T1000 (cell line): ENCODE data around the gene BTNL9.
"Not testable (repeated sequence)": the region's sequence is repeated elsewhere in the genome, so short reads cannot be mapped to it uniquely, and the experiment has no call there.

Source experiments
- DNase-seq: peaks from one replicate; lab custom pipeline; 2025; ENCODE audit warnings: mixed read lengths; lab: John Stamatoyannopoulos, UW

Gene BTNL9

DNA sequence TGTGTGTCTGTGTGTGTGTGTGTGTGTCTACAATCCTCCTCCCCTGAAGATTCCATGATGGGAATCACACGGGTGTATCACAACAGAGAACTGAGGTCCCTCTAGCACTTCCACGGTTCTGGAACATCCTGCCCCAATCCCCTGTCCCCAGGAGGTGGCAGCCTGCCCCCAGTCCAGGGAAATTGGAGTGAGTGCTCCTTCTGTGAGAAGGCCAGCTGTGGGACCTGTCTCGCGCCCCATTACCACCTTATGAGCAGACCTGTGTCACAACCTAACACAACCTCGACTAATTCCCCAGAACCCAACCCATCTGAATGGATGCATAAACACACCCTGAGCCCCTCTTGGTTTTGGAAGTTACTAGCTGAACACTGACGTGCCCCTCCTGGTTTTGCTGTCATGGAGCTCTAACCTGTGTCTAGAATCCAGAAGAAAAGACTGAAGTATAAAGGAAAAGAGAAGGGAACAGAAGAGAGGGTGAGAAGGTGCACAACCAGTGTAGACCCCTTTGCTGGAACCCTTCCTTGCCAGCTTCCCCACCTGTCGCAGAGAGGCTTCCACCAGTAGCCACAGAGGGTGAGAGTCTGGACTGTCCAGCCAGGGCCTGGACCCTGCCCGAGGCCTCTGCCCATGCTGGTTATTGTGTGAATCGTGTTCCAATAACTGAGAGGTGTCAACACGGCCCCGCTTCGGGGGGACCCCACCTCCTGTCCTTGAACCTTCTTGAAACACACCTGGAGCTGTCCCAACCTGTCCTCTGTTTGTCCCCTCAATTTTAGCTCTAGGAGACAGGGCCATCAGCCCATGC, 3.4 kb downstream of the BTNL9 start:
- DNase-seq = no peak

DNA sequence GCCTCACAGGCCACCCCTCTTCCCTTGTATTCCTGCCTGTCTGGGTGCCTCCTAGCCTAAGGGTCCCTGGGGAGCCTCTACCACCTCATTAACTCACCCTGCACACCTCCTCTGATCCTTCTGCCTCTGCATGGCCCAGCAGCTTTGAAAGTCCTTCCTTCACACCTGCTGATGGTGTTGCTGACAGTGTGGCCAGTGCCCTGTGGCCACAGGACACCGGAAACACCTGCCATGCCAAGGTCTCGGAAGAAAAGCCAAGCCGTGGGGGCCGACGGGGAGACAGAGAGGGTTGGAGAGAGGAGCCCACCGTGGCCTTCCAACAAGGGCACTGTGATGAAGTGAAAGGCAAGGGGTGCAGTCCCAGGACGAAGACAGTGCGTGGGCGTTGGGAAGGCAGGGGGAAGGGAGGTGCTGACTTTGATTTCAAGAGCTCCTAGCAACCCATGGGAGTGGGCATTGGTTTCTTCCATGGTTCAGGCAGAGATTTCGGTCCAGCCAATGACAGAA, 4.1 kb downstream of the BTNL9 start:
- DNase-seq = no peak

DNA sequence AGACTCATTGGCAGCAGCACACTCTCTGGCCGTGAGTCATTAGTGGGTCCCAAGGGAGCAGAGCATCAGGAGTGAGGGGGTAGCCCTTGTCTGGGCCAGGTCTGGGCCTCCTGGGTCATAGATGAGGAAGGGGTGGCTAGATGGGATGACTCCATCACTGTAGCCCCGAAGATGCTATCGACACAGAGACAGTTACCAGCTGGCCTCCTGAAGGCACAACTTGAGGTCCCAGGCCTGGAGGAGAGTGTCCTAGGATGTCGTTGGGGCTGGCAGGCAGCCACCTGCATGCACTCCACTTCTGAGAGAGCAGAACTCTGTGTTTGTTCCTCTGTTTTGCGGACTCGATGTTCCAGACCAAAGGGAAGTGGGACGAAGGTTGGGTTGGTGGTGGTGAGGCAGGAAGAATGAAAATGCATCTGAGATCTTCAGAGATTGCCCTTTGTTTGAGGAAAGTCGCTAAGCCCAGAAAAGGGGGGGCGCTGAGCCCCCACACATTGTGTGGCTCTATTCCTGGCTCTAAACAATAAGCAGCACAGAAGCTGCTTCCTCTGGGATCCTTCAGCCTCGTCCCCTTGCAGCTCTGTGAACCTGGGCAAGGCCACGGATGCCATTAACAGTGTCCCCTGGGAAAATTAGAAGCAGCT, 4.7 kb downstream of the BTNL9 start:
- no peak for DNase-seq

DNA sequence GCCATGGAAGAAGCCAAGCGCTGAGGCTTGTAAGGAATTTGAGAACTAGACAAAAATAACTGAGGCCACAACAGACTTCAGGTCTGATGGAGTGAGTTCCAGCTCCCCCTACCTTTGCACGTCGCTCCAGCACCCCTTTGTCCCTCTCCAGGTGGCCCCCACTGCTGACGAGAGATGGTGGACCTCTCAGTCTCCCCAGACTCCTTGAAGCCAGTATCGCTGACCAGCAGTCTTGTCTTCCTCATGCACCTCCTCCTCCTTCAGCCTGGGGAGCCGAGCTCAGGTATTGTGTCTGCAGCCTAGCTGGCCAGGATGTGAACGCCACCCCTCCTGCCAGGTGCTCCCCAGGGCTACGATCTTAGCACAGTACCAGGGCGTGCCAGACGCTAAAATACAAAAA, 5.2 kb downstream of the BTNL9 start:
- DNase-seq = no peak

- DNase-seq = not testable (repeated sequence)
Observed at GRCh38 chr5:181045857-181046256, 5.8 kb downstream of the BTNL9 start.

DNA sequence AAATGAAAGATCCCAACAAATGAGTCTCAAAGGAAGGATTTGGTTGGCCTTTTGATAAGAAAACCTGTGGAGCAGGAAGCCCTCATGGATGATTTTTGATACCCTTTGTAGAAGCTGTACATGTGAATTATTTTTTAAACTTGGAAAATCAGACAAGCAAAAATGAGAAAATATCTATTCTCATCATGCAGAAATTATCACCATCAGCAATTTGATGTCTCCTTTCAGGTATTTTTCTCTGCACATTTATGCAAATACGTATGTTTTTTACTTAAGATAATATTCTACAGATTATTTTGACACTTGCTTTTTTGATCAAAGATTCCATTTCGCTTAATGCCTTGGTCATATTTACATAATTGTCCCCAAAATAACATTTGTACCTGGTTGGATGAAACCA, 7.2 kb downstream of the BTNL9 start:
- no peak for DNase-seq

DNA sequence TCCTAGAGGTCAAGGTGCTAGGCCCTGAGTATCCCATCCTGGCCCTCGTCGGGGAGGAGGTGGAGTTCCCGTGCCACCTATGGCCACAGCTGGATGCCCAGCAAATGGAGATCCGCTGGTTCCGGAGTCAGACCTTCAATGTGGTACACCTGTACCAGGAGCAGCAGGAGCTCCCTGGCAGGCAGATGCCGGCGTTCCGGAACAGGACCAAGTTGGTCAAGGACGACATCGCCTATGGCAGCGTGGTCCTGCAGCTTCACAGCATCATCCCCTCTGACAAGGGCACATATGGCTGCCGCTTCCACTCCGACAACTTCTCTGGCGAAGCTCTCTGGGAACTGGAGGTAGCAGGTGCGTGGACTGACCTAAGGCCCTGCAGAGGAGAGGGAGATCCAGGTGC, 7.9 kb downstream of the BTNL9 start:
- DNase-seq = no peak

GRCh38 chr5:181050016-181050415, 9.9 kb downstream of the BTNL9 start:
- DNase-seq = no peak

DNA sequence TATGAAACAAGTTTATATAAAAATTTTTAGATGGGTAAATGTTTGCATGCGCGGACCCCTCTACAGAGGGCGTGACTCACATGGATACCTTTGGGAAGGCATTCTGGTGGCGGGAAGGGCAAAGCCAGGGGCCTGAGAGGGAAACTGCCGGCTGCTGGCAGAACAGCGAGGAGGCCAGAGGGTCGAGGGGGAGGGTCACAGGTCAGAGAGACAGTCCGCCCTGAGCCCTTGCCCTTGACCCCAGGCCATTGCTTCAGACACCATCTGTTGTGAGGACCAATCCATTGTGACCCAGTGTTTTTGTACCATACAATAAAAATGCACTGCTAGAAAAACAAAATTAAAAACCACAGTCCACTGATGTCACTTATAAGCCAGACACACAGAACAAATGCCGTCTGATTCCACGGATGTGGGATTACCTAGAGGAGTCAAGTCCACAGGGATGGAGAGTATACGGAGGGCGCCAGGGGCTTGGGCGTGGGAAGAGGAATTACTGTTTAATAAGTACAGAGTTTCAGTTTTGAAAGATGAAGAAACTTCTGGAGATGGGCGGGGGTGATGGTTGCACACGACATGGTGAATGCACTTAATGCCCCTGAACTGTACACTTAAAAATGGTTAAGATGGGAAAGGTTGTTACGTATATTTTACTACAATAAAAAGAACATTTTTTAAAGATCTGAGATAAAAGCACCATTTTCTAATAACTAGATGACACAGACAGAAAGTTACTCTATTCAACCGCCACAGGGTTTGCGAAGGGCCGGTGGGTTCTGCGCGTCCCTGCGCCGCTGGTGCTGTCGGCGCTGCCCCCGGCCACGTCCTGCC, 12.0 kb downstream of the BTNL9 start:
- DNase-seq = no peak

- DNase-seq = no peak
Observed at GRCh38 chr5:181052672-181053487, 12.8 kb downstream of the BTNL9 start.

GRCh38 chr5:181053488-181054121, 13.5 kb downstream of the BTNL9 start:
- DNase-seq = no peak

- no peak for DNase-seq
Observed at GRCh38 chr5:181054138-181054537, 14.1 kb downstream of the BTNL9 start.

DNA sequence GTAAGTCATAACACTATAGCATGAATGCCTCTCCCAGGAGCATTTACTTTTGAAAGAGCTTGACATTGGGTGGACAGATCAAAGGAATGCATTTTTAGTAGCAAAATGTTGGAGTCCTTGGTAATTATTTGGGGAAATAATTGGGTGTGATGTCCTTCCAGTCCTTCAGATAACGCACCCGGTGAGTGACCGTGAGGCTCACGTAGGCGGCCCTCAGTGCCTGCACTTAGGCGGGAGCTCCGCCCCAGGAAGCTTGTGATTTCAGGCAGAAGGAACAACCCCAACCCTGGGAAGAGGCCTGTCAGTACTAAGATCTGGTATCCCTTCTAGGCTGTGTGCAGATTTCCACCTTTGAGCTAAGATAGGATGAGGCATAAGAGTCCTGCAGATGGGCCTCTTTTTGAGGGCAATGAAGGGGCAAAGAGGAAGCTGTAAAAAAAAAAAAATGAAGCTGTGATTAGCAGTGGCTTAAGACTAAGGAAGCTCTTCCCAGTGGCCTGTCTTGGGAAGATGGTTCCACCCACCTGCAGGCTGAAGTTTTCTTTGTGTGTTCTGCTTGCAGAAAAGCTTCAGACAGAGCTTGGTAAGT, 14.9 kb downstream of the BTNL9 start:
- no peak for DNase-seq

GRCh38 chr5:181056431-181056830, 16.4 kb downstream of the BTNL9 start:
- no peak for DNase-seq

DNA sequence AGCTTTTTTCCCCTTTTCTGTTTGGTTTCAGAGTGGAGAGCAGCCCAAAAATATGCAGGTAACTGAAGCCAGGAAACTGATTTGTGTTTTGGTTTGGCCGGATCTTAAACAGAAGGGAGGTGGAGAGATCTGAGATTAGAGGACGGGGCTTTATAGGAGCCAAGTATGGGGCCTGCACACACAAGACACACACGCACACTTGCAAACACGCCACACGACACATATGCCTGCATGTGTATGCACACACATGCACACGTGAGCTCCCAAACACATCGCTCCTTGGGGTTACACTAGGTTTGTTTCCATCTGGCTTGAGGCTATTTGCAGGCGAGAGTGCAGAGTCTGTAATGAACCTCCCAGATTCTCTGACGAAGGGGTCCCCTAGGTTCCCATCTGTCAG, 18.3 kb downstream of the BTNL9 start:
- no peak for DNase-seq

- no peak for DNase-seq
Observed at GRCh38 chr5:181058786-181059296, 18.8 kb downstream of the BTNL9 start.

DNA sequence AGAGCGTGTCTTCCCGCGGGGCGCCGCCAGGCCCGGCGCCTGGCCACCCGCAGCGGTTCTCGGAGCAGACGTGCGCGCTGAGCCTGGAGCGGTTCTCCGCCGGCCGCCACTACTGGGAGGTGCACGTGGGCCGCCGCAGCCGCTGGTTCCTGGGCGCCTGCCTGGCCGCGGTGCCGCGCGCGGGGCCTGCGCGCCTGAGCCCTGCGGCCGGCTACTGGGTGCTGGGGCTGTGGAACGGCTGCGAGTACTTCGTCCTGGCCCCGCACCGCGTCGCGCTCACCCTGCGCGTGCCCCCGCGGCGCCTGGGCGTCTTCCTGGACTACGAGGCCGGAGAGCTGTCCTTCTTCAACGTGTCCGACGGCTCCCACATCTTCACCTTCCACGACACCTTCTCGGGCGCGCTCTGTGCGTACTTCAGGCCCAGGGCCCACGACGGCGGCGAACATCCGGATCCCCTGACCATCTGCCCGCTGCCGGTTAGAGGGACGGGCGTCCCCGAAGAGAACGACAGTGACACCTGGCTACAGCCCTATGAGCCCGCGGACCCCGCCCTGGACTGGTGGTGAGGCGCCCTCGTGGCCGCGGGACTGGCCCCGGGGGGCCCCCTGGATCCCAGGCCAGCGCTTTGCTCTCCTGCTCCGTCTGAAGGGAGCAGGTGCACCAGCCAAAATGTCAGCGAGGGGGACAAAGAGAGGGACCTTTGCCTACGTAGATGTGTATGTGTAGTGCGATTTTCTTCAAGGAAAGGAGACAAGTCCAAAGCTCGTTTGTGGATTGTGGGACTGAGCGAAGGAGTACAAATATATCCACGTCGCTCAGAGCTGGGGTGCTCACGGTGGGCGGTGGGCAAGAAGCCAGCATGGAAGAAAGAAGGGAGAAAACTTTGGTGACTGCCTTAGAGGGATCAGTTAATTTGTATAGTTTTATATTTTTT, 19.5 kb downstream of the BTNL9 start:
- DNase-seq = no peak

- DNase-seq = no peak
Observed at GRCh38 chr5:181060231-181060590, 20.1 kb downstream of the BTNL9 start.

- DNase-seq = no peak
Observed at GRCh38 chr5:181060924-181061323, 20.9 kb downstream of the BTNL9 start.

- no peak for DNase-seq
Observed at GRCh38 chr5:181061645-181062044, 21.6 kb downstream of the BTNL9 start.
